Neutrophil (primary cell): Measurements from ENCODE around the gene GSG1L.

Source experiments
- H3K27ac ChIP-seq: fragments of 200-600 bp; sonication (generic); 2 replicates; pipeline ENCODE4 v1.5.1; 2016; ENCODE audit warnings: mild to moderate bottlenecking, moderate library complexity
- H3K27me3 ChIP-seq: fragments of 200-600 bp; sonication (generic); 2 replicates; pipeline ENCODE4 v1.6.0; 2016; ENCODE audit warnings: mild to moderate bottlenecking
- H3K36me3 ChIP-seq: fragments of 200-600 bp; sonication (generic); 2 replicates; pipeline ENCODE4 v1.5.1; 2017
- H3K4me1 ChIP-seq, 2 experiments: fragments of 200-600 bp in 1 of 2; sonication (generic) in 1 of 2; 1 replicate in 1 of 2; 2 replicates in 1 of 2; pipeline versions ENCODE4 v1.5.1 to v1.6.1; 2013 to 2016; ENCODE audit warnings: low read depth in 1 of 2, low read length in 1 of 2, mild to moderate bottlenecking in 1 of 2, moderate library complexity in 1 of 2; ENCODE audit not compliant: control insufficient read depth in 1 of 2, insufficient read depth in 1 of 2
- H3K4me3 ChIP-seq, 2 experiments: fragments of 200-600 bp in 1 of 2; sonication (generic) in 1 of 2; 1 replicate in 1 of 2; 2 replicates in 1 of 2; pipeline ENCODE4 v1.5.1; 2013 to 2016; ENCODE audit warnings: low read depth in 1 of 2, low read length in 1 of 2, mild to moderate bottlenecking in 1 of 2, moderate library complexity in 1 of 2
- H3K9me3 ChIP-seq: fragments of 200-600 bp; sonication (generic); 2 replicates; pipeline ENCODE4 v1.5.1; 2016
- CTCF ChIP-seq: fragments of 200-600 bp; sonication (generic); IDR thresholded peaks from 2 replicates; pipeline ENCODE4 v1.5.1; 2016; ENCODE audit warnings: antibody characterized with exemption

Gene GSG1L

GRCh38 chr16:27784351-27785306 lies 278.9 kb downstream of the GSG1L start:
- Histone ChIP-seq H3K27ac (no peak overlapping the region), H3K36me3 (peaks cover 2% of the 10 kb centered on the region), H3K27me3 (no peaks in the 10 kb centered on the region), H3K9me3 (no peaks in the 10 kb centered on the region), H3K4me3 (no peak overlapping the region), H3K4me1 (no peaks in the 10 kb centered on the region)
- TF ChIP-seq CTCF = no peak

GRCh38 chr16:27781981-27782880 lies 281.3 kb downstream of the GSG1L start:
- no peak overlapping the region for H3K4me3 ChIP-seq
- H3K36me3 ChIP-seq = peaks cover 21% of the 10 kb centered on the region
- TF ChIP-seq CTCF = no peak

GRCh38 chr16:27781195-27781524 lies 282.4 kb downstream of the GSG1L start:
- Histone ChIP-seq H3K4me1 (no peaks in the 10 kb centered on the region), H3K9me3 (no peaks in the 10 kb centered on the region), H3K36me3 (peaks cover 31% of the 10 kb centered on the region), H3K27ac (no peak overlapping the region), H3K4me3 (no peak overlapping the region), H3K27me3 (no peaks in the 10 kb centered on the region)
- no peak for TF ChIP-seq CTCF

More at GRCh38 chr16:27781981-27782880, 281.3 kb downstream of the GSG1L start:
- Histone ChIP-seq H3K4me1 (no peaks in the 10 kb centered on the region), H3K27ac (no peak overlapping the region), H3K9me3 (no peaks in the 10 kb centered on the region), H3K27me3 (no peaks in the 10 kb centered on the region)

- no peak for TF ChIP-seq CTCF
- Histone ChIP-seq H3K4me3 (no peak overlapping the region), H3K9me3 (no peaks in the 10 kb centered on the region), H3K27me3 (no peaks in the 10 kb centered on the region), H3K4me1 (no peaks in the 10 kb centered on the region), H3K36me3 (peaks cover 31% of the 10 kb centered on the region), H3K27ac (no peak overlapping the region)
Observed at GRCh38 chr16:27780468-27781194, 282.9 kb downstream of the GSG1L start.

- no peak for TF ChIP-seq CTCF
- H3K4me3 ChIP-seq = no peak overlapping the region
- H3K36me3 ChIP-seq = peaks cover 31% of the 10 kb centered on the region
- no peaks in the 10 kb centered on the region for H3K9me3 ChIP-seq
- H3K27ac ChIP-seq = no peak overlapping the region
- H3K4me1 ChIP-seq = no peaks in the 10 kb centered on the region
- no peaks in the 10 kb centered on the region for H3K27me3 ChIP-seq
Observed at GRCh38 chr16:27779641-27780164, 283.8 kb downstream of the GSG1L start.
